ENCODE measurements around the gene TPM1. TPM values are rescaled to one million over a fixed set of nuclear protein-coding genes. Genes with fewer than 3 reads are reported as not detected.

TPM1 gene
- total and polyA plus RNA-seq, 9 of the 15 experiments (the other 6 are each of a cell fraction or from before 2014, with no cell fraction given): 8.1 to 53.9 (median 43.1) TPM

DNA sequence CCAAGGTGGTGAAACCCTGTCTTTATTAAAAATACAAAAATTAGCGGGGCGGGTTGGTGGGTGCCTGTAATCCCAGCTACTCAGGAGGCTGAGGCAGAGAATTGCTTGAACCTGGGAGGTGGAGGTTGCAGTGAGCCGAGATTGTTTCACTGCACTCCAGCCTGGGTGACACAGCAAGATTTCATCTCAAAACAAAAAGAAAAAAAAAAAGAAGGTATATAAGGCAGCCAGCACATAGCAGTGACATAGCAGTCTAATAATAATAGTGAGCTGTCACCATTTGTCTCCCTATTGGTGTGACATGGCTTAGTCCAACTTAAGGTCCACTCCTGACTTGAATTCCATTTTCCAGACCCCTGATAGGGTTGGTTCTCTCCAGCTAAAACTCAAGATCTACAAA lies 70.3 kb downstream of the TPM1 start (continued):
- TF ChIP-seq, protein P1, sequence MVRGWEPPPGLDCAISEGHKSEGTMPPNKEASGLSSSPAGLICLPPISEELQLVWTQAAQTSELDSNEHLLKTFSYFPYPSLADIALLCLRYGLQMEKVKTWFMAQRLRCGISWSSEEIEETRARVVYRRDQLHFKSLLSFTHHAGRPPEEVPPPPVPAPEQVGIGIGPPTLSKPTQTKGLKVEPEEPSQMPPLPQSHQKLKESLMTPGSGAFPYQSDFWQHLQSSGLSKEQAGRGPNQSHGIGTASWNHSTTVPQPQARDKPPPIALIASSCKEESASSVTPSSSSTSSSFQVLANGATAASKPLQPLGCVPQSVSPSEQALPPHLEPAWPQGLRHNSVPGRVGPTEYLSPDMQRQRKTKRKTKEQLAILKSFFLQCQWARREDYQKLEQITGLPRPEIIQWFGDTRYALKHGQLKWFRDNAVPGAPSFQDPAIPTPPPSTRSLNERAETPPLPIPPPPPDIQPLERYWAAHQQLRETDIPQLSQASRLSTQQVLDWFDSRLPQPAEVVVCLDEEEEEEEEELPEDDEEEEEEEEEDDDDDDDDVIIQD (CRISPR knock-in tag; IDR thresholded peaks at IDR 0.05): no peak
- TF ChIP-seq HDAC1 (IDR thresholded peaks at IDR 0.05) (peak in 1 of 2 experiments; percentile 58; a peak in 2 of 4 replicates), RBM22 (IDR thresholded peaks at IDR 0.05; ENCODE audit: low read depth, low read length, poor library complexity, severe bottlenecking) (no peak), SNIP1 (IDR thresholded peaks at IDR 0.05; ENCODE audit: low read depth) (no peak), KDM4B (IDR thresholded peaks at IDR 0.05; ENCODE audit: borderline replicate concordance in 2 of 2, low read depth in 1 of 2) (no peak), SP2 (IDR thresholded peaks at IDR 0.05; ENCODE audit: extremely low read depth, low read depth, low read length, poor library complexity, severe bottlenecking) (no peak), ZNF696 (CRISPR knock-in tag; conservative IDR thresholded peaks at IDR 0.05) (no peak), C11orf30 (IDR thresholded peaks at IDR 0.05; ENCODE audit: low read depth) (peak; percentile 93), MEIS2 (IDR thresholded peaks at IDR 0.05; ENCODE audit: partially characterized antibody) (peak; percentile 61), SAFB (IDR thresholded peaks at IDR 0.05; ENCODE audit: borderline replicate concordance, low read depth, low read length) (no peak), TEAD1 (CRISPR knock-in tag; IDR thresholded peaks at IDR 0.05) (no peak), ZNF764 (CRISPR knock-in tag; IDR thresholded peaks at IDR 0.05; ENCODE audit: low read depth) (no peak), ZBTB17 (CRISPR knock-in tag; IDR thresholded peaks at IDR 0.05) (no peak), PHB2 (IDR thresholded peaks at IDR 0.05; ENCODE audit: low read depth) (no peak), CXXC5 (CRISPR knock-in tag; IDR thresholded peaks at IDR 0.05) (no peak), KAT8 (IDR thresholded peaks at IDR 0.05; ENCODE audit: low read depth) (no peak)
- TF ChIP-seq, protein P2, sequence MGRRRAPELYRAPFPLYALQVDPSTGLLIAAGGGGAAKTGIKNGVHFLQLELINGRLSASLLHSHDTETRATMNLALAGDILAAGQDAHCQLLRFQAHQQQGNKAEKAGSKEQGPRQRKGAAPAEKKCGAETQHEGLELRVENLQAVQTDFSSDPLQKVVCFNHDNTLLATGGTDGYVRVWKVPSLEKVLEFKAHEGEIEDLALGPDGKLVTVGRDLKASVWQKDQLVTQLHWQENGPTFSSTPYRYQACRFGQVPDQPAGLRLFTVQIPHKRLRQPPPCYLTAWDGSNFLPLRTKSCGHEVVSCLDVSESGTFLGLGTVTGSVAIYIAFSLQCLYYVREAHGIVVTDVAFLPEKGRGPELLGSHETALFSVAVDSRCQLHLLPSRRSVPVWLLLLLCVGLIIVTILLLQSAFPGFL (CRISPR knock-in tag; IDR thresholded peaks at IDR 0.05): no peak
- TF ChIP-seq, protein P3, sequence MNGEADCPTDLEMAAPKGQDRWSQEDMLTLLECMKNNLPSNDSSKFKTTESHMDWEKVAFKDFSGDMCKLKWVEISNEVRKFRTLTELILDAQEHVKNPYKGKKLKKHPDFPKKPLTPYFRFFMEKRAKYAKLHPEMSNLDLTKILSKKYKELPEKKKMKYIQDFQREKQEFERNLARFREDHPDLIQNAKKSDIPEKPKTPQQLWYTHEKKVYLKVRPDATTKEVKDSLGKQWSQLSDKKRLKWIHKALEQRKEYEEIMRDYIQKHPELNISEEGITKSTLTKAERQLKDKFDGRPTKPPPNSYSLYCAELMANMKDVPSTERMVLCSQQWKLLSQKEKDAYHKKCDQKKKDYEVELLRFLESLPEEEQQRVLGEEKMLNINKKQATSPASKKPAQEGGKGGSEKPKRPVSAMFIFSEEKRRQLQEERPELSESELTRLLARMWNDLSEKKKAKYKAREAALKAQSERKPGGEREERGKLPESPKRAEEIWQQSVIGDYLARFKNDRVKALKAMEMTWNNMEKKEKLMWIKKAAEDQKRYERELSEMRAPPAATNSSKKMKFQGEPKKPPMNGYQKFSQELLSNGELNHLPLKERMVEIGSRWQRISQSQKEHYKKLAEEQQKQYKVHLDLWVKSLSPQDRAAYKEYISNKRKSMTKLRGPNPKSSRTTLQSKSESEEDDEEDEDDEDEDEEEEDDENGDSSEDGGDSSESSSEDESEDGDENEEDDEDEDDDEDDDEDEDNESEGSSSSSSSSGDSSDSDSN (IDR thresholded peaks at IDR 0.05; ENCODE audit: borderline replicate concordance in 1 of 2, low read depth in 2 of 2, low read length in 2 of 2): no peak
- TF ChIP-seq, protein P4, sequence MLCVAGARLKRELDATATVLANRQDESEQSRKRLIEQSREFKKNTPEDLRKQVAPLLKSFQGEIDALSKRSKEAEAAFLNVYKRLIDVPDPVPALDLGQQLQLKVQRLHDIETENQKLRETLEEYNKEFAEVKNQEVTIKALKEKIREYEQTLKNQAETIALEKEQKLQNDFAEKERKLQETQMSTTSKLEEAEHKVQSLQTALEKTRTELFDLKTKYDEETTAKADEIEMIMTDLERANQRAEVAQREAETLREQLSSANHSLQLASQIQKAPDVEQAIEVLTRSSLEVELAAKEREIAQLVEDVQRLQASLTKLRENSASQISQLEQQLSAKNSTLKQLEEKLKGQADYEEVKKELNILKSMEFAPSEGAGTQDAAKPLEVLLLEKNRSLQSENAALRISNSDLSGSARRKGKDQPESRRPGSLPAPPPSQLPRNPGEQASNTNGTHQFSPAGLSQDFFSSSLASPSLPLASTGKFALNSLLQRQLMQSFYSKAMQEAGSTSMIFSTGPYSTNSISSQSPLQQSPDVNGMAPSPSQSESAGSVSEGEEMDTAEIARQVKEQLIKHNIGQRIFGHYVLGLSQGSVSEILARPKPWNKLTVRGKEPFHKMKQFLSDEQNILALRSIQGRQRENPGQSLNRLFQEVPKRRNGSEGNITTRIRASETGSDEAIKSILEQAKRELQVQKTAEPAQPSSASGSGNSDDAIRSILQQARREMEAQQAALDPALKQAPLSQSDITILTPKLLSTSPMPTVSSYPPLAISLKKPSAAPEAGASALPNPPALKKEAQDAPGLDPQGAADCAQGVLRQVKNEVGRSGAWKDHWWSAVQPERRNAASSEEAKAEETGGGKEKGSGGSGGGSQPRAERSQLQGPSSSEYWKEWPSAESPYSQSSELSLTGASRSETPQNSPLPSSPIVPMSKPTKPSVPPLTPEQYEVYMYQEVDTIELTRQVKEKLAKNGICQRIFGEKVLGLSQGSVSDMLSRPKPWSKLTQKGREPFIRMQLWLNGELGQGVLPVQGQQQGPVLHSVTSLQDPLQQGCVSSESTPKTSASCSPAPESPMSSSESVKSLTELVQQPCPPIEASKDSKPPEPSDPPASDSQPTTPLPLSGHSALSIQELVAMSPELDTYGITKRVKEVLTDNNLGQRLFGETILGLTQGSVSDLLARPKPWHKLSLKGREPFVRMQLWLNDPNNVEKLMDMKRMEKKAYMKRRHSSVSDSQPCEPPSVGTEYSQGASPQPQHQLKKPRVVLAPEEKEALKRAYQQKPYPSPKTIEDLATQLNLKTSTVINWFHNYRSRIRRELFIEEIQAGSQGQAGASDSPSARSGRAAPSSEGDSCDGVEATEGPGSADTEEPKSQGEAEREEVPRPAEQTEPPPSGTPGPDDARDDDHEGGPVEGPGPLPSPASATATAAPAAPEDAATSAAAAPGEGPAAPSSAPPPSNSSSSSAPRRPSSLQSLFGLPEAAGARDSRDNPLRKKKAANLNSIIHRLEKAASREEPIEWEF (CRISPR knock-in tag; IDR thresholded peaks at IDR 0.05): no peak
